ENCODE measurements around the gene IMPG2.
"Not testable (repeated sequence)": the region's sequence is repeated elsewhere in the genome, so short reads cannot be mapped to it uniquely, and the experiment has no call there.

Gene IMPG2

DNA sequence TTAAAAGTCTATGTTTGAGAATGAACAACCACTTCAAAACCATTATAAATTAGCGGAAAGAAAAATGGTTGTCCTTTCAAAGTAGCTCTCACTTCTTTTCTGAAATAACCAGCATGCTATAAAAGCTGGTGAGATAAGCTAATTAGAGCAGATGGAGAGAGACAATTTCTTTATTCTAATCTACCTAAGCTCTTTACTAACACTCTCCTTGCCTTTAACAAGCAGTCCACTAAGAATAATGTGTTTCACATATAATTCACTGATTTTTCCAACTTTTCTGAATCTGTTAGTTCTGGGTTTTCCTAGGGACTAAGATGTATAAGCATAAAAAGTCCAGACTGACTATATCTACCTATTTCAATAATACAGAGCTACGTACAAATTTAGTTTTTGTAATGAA lies at the start of gene IMPG2:
Gene IMPG2 (minus strand): TSS at position 101 of the 400 bp plus-strand sequence. CDS start 203 bp downstream, outside the sequence.
- DNase-seq (ENCODE audit: extremely low spot score, insufficient read length, low read depth) (no peak), FAIRE-seq (no peak)

DNA sequence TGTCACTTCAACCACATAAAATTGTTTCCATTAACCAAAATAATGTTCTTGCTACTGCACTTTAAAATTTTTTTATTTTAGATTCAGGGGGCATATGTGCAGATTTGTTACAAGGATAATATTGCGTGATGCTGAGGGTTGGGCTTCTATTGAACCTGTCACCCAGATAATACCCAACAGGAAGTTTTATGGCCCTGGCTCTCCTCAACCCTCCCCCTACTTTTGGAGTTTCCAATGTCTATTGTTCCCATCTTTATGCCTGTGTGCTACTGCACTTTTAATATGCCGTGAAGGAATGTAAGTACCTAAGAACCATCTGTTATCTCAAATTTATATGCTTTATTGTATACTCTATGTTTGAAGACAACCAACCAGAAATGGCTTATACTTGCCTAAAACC lies 42.0 kb upstream of the IMPG2 start:
- FAIRE-seq (no peak), DNase-seq (ENCODE audit: extremely low spot score, insufficient read length, low read depth) (no peak)

GRCh38 chr3:101351829-101352228 lies 31.5 kb upstream of the IMPG2 start:
- DNase-seq (ENCODE audit: extremely low spot score, insufficient read length, low read depth) (no peak), FAIRE-seq (no peak)

DNA sequence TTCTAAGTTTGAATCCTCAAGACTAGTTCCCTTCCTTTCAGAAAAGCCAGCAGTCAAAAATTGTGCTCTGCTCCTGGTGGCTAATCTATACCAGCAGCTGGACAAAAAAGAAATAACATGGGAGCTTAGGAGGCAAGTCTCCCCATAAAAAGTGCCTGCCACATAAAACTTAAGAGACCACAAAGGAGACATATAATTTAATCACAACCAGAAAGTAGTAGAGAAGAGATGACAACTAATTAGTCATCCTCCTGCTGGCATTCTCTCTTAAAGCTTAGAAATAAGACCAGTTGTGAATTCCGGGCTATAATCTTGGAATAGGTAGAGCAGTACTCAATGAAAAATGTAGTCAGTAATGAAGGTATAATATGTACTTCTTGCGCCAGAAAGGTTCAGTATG lies 20.2 kb upstream of the IMPG2 start:
- FAIRE-seq: no peak
- DNase-seq (ENCODE audit: extremely low spot score, insufficient read length, low read depth): no peak

DNA sequence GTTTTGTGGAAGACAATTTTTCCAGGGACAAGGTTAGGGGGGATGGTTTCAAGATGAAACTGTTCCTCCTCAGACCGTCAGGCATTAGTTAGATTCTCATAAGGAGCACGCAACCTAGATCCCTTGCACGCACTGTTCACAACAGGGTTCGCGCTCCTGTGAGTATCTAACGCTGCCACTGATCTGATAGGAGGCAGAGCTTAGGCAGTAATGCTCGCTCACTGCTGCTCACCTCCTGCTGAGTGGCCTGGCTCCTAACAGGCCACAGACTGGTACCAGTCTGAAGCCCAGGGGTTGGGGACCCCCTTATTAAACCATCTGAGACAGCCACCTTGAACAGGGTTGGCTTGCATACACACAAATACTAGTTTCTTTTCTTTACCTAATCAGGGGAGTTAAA lies 13.5 kb upstream of the IMPG2 start:
- no peak for DNase-seq (ENCODE audit: extremely low spot score, insufficient read length, low read depth)

DNA sequence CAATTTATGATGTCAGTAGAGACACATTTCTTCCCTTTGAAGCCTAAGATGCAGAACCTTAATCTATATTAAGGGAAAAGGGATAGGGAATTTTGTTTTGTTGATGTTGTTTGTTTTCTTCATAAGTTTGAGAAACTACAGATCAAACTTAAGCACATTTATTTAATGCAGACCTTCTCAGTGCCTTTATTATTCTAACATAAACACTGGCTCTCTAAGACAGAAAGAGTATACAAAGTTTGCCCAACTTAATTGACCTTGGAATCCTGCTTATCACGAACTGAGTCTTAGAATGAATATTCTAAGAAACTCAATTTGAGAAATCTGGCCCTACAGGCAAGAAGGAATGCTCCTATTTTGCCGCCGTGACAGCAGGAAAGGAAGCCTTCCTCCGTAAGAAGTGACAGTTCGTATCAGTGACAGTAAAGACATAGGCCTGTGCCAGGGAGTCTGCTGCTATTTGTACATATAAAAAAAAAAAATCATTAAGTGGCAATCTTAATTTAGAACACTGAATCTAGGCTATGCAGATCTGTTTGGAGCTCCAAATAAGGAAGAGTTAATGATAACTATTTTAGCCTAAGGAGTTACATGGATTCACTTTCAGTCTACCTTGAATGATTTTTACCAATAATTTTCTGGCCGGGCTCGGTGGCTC lies 8.8 kb upstream of the IMPG2 start:
- no peak for DNase-seq (ENCODE audit: extremely low spot score, insufficient read length, low read depth)
- no peak for FAIRE-seq

More for the DNA sequence above, 13.5 kb upstream of the IMPG2 start:
- no peak for FAIRE-seq

DNA sequence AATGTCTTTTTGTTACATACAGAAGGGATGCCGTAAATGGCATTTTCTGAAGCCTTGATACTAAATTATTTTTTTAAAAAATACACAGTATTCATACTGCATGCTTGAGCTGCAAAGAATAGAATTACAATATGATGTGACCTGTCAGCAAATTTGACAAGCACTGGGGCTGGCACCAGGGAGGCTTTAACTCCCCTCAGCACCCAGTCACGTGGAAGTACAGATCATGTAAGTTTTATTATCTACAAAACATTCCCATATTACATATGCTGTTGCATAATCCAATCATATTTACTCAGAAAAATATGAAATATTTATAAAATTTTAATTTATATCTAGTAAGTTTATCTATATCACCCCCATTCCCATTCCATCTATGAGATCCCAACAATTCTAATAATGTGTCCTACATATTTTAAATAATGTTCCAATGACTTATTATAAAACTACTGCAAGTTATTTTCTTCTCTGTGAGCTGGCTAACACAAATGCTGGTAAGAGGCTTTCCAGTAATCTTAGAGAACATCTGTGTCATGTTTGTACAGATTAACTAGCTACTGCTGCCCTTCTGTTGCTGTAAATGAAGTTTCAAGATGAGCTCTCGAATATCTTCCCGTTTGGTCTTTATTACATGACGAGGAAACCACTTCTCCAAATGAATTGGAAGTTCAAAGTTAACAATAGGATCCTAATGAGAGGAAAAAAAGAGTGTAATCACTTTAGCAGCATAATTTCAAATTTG lies 5.2 kb upstream of the IMPG2 start:
- DNase-seq (ENCODE audit: extremely low spot score, insufficient read length, low read depth): no peak

DNA sequence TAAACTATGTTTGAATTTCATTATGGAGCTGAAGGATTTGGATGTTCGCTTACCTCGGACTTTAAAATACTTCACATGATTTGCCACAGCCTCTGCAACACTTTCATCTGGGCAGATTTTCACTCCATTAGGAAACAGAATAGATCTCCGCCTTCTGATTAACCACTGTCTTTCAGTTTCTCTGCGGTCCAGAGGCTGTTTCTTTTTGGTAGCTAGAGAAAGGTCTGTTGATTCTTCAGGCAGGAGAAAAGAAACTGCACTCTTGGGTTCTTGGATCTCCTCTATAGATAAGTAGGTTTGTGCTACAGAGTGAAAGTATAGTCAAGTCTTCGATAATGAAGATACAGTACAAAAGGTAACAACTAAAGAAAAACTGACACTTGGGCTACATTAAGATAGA lies 844 bp downstream of the IMPG2 start:
- no peak for FAIRE-seq
- no peak for DNase-seq (ENCODE audit: extremely low spot score, insufficient read length, low read depth)

More for the DNA sequence above, 5.2 kb upstream of the IMPG2 start:
- FAIRE-seq: no peak

DNA sequence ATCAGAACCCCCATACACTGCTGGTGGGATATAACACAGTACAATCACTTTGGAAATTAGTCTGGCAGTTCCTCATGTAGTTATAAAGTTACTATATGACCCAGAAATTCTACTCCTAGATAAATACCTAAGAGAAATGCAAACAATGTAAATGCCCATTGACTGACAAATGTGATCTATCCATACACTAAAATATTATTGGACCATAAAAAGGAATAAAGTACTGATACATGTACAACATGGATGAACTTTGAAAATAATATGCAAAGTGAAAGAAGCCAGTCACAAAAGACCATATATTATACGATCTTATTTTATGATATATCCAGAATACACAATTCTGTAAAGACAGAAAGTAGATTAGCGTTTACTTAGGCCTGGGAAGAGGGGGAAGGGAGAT lies 7.8 kb downstream of the IMPG2 start:
- FAIRE-seq: no peak

GRCh38 chr3:101311676-101312075 lies 8.7 kb downstream of the IMPG2 start:
- no peak for FAIRE-seq
- DNase-seq (ENCODE audit: extremely low spot score, insufficient read length, low read depth): no peak

More for the DNA sequence above, 7.8 kb downstream of the IMPG2 start:
- DNase-seq (ENCODE audit: extremely low spot score, insufficient read length, low read depth): no peak

DNA sequence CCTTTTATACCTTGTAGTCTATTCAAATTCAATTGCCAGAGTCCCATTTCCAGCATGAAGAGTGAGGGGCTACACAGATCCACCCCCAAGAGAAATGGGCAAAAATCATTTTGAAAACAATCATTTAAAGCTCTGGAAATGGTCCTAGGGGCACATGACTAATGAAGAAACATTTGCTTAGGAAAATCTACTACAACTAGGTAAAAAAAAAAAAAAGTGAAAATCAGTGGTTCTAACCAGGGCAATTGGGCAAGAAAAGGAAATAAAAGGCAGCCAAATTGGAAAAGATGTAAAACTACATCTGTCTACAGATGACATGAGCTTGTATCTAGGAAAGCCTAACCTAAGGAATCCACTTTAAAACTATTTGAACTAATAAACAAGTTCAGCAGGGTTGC lies 9.4 kb downstream of the IMPG2 start:
- FAIRE-seq (no peak), DNase-seq (ENCODE audit: extremely low spot score, insufficient read length, low read depth) (no peak)

DNA sequence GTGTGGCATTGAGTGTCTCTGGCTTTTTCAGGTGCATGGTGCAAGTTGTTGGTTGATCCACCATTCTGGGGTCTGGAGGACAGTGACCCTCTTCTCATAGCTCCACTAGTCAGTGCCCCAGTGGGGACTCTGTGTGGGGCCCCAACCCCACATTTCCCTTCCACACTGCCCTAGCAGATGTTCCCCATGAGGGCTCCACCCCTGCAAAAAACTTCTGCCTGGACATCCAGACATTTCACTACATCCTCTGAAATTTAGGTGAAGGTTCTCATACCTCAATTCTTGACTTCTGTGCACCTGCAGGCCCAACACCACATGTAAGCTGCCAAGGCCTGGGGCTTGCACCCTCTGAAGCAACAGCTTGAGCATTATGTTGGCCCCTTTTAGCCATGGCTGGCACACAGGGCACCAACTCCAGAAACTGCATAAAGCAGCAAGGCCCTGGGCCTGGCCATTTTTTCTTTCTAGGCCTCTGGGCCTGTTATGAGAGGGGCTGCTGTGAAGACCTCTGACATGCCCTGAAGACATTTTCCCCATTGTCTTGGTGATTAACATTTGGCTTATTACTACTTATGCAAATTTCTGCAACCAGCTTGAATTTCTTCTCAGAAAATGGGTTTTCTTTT lies 12.1 kb downstream of the IMPG2 start:
- not testable (repeated sequence) for FAIRE-seq

GRCh38 chr3:101303836-101304235 lies 16.5 kb downstream of the IMPG2 start:
- DNase-seq (ENCODE audit: extremely low spot score, insufficient read length, low read depth): no peak
- no peak for FAIRE-seq

More for the DNA sequence above, 12.1 kb downstream of the IMPG2 start:
- DNase-seq (ENCODE audit: extremely low spot score, insufficient read length, low read depth): not testable (repeated sequence)

DNA sequence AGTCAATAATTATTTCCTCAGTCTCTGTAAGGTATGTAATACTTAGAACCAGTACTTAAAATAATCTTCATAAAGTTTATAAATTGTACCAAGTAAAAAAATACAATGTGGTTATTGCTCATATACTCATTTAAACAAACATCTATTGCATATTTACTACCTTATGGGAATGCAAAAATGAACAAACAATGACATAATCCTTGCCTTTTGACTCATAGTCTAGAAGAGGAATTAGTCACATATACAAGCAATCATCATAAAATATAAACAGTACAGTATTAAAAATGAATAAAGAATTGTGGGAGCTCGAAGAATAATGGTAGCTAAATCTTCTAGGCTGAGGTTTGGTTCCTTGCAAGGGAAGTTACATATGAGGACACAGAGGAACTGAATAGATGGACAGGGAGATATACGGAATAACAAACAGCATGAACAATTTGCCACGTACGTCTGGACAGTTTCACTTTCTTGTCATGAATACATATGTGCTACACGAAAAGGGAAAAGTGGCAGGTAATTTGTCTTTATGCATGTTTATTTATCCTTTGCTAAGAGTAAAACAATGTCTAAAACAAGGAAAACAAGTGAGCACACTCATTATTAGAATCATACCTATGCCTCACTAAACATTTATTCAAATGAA lies 17.2 kb downstream of the IMPG2 start:
- no peak for FAIRE-seq

GRCh38 chr3:101300073-101300472 lies 20.3 kb downstream of the IMPG2 start:
- DNase-seq (ENCODE audit: extremely low spot score, insufficient read length, low read depth): no peak
- no peak for FAIRE-seq

More for the DNA sequence above, 17.2 kb downstream of the IMPG2 start:
- no peak for DNase-seq (ENCODE audit: extremely low spot score, insufficient read length, low read depth)

- no peak for FAIRE-seq
- no peak for DNase-seq (ENCODE audit: extremely low spot score, insufficient read length, low read depth)
Measured at GRCh38 chr3:101292027-101292426, 28.3 kb downstream of the IMPG2 start.

- DNase-seq (ENCODE audit: extremely low spot score, insufficient read length, low read depth): no peak
- FAIRE-seq: no peak
Measured at GRCh38 chr3:101288294-101288693, 32.1 kb downstream of the IMPG2 start.

DNA sequence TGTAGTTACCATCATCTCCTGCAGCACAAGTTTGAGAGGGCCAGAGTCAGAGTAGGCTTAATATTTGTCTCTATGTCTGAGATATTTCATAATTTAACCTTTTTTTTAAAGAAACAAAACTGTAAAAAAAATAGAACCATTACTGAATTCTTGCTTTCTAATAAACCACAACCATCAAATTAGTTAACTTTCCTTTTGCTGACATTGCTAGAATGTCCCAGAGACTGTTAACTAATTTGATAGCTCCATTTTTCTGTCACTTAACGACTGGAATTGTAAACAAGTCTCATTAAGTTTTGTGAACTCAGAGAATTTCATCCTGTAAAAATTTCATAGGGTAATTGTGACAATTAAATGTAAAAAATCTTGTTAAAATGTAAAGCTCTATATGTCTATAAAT lies 35.6 kb downstream of the IMPG2 start:
- no peak for FAIRE-seq
- DNase-seq (ENCODE audit: extremely low spot score, insufficient read length, low read depth): no peak

GRCh38 chr3:101281521-101282030 lies 38.8 kb downstream of the IMPG2 start:
- no peak for FAIRE-seq
- DNase-seq (ENCODE audit: extremely low spot score, insufficient read length, low read depth): no peak

GRCh38 chr3:101279765-101280385 lies 40.5 kb downstream of the IMPG2 start:
- DNase-seq (ENCODE audit: extremely low spot score, insufficient read length, low read depth): no peak

More at GRCh38 chr3:101279765-101280385, 40.5 kb downstream of the IMPG2 start:
- no peak for FAIRE-seq
